NCI-H1048 (cell line): ENCODE measurements around the gene PEX5L.
"Not testable (repeated sequence)": the region's sequence is repeated elsewhere in the genome, so short reads cannot be mapped to it uniquely, and the experiment has no call there.

Source experiments
- DNase-seq: peaks from one replicate; lab custom pipeline; 2025; lab: John Stamatoyannopoulos, UW

PEX5L gene

DNA sequence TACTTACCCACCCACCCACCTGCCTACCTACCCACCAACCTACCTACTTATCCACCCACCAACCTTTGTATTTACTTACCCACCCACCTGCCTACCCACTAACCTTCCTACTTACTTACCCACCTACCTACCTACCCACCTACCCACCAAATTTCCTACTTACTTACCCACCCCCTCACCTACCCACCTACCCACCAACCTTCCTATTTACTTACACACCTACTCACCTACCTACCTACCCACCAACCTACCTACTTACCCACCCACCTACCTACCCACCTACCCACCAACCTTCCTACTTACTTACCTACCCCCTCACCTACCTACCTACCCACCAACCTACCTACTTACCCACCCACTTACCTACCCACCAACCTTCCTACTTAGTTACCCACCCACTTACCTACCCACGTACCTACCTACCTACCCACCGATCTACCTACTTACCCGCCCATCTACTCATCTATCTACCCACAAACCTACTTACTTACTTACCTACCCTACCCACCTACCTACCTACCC, 204.3 kb downstream of the PEX5L start:
- no peak for DNase-seq

DNA sequence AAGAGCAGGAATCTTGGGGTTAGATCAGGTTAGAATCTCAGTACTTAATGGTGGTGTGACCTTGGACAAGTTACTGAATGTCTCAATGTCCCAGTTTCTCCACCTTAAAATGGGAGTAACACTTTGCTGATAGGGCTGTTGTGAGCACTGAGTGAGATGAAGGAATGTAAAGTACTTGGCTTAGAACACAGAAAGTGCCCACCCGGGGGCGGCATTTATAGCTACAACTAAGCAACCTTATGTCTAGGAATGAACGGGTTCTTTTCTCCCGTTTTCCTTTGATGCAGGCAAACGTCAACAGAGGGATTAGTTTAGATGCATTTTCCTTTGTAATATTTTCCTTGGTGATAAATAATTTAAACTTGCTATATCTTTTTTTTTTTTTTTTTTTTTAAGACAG, 207.3 kb downstream of the PEX5L start:
- DNase-seq = no peak

DNA sequence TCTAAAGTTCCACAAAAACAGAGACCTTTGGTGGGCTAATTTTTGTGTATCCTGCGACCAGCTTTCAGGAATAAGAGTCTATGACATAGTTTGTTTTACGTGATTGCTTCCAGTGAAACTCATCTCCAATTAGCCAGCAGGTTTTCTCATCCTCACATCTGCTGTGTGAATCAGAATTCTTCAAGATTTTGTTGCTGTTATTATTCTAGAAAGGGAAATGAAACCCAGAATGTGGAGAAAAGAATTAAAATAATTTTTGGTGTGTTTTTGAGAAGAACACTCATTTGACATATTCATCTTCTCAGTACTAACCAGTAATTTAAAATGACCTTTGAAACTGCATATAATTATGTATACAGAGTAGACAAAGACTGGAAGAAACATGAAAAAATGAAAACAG, 208.0 kb downstream of the PEX5L start:
- DNase-seq = no peak

DNA sequence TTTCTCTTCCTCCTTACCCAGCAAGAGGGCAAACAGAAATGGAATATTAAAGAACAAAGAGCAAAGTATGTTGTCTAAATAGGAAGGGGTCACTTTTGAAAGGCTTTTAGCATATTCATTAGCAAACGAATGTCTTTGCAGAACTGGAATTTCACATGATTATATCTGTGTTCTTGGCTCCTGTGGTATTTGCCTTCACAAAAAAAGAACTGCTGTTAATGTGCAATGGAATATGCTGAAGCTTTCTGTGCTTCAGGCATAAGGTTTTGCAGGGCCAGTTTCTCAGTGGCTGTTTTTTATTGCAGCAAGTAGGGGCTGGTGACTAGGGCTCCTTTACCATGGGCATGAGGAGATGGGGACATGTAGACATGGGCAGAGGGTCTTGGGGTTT, 210.5 kb downstream of the PEX5L start:
- DNase-seq = no peak

DNA sequence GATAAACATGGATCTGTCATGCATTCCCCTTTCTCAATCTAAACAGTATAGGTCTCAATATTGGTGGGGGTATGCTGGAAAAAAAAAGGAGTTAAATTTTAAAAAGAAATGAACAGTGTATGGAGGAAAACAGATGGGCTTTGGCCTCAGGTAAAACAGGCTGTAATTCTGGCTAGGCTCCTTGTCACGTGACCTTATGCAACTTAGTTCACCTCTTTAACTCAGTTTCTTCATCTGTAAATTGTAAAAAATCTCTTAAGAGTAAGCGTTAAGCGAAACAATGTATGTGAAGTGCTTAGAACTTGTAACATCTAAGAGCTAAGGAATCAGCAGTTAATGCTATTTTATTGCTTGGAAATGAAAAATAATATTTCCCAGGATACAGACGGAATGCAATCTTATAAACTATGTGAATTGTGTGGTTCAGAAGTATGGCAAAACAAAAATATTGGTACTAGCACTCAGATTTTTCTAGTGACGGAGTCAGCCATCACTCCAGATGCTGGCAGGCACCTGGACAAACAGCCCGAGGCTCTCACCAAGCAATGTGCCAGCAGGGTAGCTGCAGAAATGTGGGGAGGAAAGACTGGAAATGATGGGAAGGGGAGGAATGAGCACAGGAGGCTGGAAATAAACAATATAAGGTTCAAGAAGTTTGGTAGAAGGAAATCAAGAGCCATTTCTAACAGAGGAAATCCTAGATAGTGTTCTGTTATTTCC, 211.1 kb downstream of the PEX5L start:
- DNase-seq = no peak

DNA sequence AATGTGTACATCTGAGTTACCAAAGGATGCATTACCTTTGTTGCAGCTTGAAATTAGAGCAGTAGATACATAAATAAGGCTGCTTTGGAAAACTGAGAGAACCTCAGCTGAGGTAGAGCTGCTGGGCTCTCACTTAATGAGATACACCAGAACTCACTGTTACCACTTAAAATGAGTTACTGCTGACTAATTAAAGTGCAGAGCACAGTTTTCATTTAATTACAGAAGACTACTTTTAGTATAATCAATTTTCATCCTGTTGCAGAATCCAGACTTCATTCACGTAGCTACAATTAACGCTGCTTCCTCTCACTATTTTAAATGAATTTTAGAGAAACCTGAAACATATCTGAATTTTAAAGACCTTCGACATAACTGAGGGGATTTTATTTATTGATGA, 214.4 kb downstream of the PEX5L start:
- DNase-seq = no peak

DNA sequence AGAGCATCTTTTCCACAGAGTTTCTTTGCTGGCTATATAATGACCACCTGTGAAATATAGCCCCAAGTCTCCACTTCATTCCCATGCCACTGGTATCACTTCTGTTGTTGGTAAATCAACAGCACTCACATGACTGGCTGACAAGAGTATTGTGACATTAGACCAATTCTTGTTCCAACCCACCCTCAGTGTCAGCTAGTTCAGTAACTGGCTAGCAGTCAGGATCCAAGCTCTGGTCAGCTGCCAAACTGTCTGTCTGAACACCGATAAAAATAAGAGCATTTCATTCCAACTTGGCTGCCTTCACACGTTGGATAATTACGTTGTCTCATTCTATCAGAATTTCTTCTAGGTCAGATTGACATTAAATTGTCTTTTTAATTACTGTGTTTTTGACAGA, 217.4 kb downstream of the PEX5L start:
- DNase-seq = no peak

DNA sequence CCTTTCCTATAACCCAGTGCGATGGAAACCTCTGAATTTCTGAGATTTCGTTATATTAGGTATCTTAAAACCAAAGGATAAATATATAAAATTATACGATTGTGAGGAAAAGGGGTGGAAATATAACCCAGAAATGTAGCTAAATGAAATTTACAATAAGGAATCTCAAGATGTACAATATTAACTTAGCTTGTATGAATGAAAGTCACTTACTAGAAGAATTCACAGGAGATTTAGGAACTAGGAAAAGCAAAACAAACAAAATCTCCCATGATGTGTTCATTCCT, 224.7 kb downstream of the PEX5L start:
- no peak for DNase-seq

DNA sequence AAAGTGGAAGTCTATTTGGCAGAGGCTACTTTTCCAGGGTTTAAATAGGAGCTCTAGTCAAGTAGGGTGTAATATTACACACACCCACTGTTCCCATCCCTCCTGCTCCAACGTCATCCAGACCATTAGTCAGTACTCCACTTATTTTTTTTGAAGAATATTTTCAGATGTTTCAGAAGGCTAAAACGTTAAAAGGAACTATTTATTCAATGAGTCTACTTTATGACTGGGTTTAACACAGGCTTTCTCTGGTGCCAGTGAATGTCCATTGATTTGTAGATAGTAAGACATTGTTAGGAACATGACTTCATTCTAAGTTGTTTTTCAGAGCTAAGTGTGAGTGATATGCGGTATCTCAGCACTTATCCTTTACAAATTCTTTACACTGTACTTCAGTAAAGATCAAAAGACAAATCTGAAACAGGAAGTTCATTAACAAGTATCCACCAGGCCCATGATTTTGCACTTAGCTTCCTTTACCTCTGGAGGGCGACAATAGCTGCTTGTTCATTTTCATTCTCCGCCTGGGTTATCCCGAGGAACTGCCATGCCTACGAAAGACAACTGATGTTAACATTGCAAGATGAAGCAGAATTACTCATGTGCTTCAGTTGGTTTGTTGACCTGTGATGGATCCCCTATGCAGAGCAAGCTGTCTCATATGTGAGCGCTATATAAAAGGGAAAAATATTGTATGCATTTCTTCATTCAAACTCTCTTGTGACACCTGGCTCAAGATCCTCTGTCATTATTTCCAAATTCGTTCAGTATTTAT, 225.2 kb downstream of the PEX5L start:
- DNase-seq = no peak

DNA sequence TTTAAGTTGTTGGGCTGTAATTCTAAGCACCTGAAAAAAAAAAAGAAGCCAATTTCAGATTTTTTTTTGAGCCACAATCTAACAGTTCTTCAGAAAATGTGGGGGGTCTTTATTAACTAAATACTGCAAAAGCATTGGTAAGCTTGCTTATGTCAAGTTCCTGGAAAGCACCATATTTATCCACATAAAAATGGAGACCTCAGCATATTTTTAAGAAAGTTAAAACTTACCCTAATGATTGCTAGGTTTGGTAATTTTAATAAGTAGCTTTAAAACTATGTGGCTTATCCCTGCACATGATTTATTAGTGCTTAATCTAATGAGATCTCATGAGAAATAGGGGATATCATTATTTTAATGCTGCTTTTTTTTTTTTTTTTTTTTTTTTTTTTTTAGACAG, 227.1 kb downstream of the PEX5L start:
- DNase-seq = no peak

DNA sequence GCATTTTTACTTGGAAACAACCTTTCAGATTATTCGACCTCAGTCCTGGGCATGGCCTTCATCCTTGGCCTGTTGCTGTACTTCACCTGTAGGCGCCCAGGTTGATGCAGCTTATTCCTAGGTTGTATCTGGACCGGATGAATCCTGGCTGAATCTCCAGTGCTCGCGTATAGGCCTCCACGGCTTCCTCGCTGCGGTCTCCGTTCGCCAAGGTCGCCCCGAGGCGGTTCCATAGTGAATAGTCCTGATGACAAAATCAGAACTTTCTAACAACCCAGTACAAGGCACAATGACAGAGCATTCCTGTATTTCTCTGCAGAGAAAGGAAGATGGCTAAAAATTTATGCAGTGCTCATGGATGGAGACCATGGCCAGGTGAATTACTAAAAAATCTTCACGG, 229.1 kb downstream of the PEX5L start:
- DNase-seq = no peak

DNA sequence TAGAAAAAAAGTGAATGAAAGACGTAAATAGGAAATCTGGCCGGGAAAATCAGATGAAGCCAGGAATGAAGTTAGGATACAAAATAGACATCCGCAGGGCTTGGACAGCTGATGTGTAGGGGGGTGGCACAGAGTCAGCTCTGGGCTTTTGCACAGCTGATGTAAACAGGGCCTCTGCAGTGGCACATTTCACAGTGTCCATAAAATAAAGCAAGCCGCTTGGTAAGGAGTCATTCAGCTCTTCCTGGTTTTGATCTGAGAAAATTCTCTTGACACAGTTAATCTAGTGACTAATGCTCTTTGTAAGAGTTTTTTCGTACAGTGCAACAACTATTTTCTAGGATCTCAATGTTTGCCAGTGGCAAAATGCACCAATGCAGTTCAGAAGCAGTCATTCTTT, 230.6 kb downstream of the PEX5L start:
- no peak for DNase-seq

DNA sequence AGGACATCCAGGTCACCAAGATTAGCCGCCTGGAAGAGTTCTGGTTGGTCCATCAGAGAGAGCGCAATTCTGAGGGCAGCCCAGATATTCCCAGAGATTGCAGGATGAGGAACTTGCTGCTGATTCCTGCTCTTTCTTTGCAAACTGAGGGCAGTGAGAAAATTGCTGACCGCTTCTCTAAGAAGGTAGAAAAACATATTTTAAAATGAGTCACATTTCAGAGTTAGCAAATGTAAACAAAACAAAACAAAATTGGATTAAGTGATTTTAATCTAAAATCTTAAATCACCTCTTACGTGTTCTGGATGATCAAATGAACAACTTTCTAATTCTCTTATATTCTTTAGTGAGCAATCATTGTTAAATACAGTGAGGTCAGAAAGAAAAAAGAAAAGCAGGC, 234.9 kb downstream of the PEX5L start:
- no peak for DNase-seq

DNA sequence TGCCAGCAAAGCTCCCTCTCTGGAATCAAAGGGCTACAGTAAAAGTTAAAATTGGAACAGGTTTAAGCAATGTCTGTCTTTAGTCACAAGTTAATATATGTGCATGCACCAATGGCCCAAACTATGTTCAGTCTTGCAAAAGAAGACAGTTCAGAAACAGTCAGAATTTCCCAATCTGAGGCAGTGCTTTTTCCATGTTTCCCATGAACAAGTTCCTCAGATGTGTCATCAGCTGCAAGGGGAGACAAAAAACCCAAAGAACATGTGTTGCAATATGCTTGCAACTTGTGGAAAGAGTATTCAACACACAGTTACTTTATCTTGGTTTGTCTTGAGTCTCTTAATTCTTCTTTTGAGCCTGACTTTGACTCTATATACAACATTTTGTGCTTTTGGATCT, 235.5 kb downstream of the PEX5L start:
- DNase-seq = no peak

DNA sequence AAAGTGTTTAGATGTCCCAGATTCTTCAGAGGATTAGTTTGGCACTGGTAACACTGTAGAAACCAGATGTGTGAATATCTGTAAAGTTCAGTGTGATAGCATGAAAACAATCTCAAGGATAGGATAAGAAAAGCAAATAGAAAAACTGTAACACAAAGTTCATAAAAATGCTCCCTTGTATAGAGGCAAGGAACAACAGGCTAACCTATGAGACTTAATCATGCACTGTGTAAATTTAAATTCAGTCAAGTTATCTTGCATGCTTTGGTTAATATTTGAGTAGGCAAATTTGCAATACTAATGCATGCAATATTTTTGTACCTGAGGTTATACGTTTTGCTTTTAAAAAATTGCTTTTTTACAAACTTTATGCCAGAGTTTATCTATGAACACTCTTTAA, 239.5 kb downstream of the PEX5L start:
- DNase-seq = no peak

DNA sequence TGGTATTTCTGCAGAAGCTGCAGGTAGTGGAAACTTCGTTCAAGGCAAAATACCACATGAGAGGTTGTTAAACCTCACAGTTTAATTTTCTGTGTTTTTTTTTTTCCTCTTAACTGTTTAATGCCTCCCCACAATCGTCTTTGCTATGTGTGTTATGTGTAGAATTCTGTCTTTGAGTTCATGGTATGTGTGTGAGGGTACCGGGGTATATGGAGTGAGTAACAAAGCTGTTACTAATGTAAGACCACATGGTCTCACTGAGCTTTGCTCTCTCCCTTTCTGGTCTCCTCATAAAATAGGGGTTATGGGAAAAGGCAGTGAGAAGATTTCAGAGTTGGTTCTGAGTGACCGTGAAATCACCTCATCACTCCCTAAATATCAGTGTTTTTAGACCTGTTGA, 240.3 kb downstream of the PEX5L start:
- no peak for DNase-seq

DNA sequence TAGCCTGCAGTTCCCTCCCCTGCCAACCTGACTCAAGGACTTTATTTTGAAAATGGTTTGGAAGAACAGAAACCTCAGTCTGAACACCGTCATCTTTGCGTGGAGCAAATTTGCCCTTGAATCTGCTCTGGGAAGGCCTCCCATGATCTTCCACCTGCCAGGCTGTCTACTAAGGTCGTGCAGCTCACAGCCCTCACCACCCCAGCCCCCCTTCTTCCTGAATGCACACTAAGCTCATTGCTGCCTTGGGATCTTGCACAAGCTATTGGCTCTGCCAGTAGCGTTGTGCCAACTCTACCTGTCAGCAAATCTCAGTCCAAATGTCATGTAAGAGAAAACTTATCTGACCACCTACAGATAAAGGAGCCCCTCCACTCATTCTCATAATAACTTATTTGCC, 242.4 kb downstream of the PEX5L start:
- no peak for DNase-seq

DNA sequence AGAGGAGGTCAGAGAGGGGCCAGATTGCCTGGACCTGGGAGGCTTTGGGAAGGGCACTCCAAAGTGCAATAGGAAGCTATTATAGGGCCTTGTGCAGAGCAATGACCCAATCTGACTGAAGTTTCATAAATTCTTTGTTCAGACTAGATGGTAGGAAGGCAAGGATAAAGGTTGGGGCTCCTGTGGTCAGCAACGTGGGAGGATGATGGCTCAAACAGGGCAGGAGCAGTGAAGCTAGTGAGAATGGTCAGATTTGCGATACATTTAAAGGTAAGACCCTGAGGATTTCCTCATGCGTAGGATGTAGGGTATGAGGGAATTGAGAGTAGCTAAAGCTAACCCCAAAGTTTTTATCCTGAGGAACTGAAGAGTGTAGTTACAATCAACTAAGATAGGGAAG, 244.9 kb downstream of the PEX5L start:
- DNase-seq = no peak

DNA sequence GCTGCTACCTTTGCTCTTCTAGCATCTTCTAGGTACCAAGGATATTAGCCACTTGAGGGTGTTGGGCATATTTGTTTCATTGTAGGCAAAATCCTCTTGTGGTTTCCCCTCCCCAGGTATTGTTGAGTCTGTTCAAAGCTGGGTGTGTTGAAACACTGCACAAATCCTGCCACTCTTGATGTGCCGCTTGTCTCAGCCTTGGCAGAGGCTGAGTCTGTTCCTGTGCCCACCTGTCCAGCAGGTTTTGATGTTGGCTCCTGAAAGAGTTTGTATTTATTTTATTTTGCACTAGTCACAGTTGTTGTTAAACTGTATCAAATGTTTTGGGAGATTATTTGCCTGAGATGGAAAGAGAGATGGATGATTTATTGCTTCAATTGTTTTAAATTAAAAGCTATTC, 247.7 kb downstream of the PEX5L start:
- no peak for DNase-seq

DNA sequence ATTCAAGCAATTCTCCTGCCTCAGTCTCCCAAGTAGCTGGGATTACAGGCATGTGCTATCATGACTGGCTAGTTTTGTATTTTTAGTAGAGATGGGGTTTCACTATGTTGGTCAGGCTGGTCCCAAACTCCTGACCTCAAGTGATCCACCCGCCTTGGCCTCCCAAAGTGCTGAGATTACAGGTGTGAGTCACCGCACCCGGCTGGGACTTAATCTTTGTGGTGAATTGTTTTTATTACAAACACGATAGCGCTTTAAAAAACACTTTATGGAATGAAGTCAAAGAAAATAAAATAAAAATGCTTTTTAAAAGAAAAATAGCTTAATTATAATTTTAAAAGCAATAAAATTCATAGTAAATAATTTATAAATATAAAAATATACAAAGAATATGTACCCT, 253.9 kb downstream of the PEX5L start:
- not testable (repeated sequence) for DNase-seq

DNA sequence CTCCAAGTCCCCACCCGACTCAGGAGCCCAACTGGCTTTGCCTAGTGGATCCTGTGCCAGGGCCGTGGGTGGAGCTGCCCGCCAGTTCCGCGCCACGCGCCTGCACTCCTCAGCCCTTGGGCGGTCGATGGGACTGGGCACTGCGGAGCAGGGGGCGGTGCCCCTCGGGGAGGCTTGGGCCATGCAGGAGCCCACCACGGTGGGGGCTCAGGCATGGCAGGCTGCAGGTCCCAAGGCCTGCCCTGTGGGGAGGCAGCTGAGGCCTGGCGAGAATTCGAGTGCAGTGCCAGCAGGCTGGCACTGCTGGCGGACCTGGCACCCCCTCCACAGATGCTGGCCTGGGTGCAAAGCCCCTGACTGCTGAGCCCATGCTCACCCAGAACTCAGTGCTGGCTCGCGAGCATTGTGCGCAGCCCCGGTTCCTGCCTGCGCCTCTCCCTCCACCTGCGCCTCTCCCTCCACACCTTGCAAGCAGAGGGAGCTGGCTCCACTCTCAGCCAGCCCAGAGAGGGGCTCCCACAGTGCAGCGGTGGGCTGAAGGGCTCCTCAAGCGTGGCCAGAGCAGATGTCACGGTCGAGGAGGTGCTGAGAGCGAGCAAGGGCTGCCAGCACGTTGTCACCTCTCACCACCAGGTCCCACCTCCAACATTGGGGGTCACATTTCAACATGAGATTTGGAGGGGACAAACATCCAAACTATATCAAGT, 261.2 kb downstream of the PEX5L start:
- no peak for DNase-seq

DNA sequence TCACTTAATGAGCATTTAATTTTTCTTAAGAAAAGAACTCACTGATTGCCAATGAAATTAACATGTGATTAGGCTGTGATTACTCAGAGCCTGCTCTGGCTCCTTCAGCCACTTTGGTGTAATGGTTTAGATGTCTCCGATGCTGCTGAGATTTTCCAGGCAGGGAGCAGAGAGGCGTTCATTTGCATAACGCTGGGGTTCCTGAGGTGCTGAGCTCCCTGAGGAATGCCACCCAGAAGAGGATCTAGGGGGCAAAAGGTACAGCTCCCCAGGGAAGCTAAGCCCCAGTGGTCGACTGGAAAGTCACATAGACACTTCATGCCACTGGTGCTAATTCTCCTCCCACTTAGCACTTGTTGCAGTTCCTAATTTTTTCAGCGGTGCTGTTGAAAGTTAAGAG, 264.4 kb downstream of the PEX5L start:
- no peak for DNase-seq

DNA sequence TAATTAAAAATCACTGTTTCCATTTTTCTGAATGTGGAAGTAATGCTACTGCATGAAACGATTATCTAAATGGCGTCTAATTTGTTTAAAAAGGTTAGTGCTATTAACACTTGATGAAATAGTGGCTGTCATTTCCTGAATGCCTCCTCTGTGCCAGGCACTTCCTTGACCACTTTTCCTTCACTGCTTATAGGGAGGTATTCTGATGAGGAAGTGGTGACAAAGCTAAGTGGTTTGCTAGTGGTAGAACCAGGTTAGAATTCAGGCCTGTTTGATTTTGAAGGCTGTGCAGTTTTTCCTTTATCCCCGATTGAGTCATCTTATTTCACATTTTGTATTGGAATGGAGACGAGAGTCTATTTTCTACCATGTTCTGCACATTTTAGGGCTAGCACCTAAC, 264.9 kb downstream of the PEX5L start:
- DNase-seq = no peak
